Smooth muscle cell (in vitro differentiated cells): ENCODE results near the gene MYH9. TPM values are rescaled to one million over a fixed set of nuclear protein-coding genes. Genes with fewer than 3 reads are reported as not detected.

ENCODE experiments used
- DNase-seq: peaks from one replicate; lab custom pipeline; 2025; ENCODE audit not compliant: unreplicated experiment; lab: John Stamatoyannopoulos, UW
- H2AFZ ChIP-seq: fragments of 200-600 bp; sonication (generic); 2 replicates; pipeline ENCODE4 v1.6.0; 2016; ENCODE audit warnings: antibody characterized with exemption, low read depth, mild to moderate bottlenecking
- H3F3A ChIP-seq: fragments of 200-600 bp; sonication (generic); 2 replicates; pipeline ENCODE4 v1.6.0; 2017; ENCODE audit warnings: antibody characterized with exemption, low read depth
- H3K27ac ChIP-seq: fragments of 200-600 bp; sonication (generic); 2 replicates; pipeline ENCODE4 v1.5.1; 2016; ENCODE audit warnings: low read depth, mild to moderate bottlenecking
- H3K27me3 ChIP-seq: fragments of 200-600 bp; sonication (generic); 2 replicates; pipeline ENCODE4 v1.6.1; 2016; ENCODE audit warnings: low read depth, mild to moderate bottlenecking
- H3K36me3 ChIP-seq: fragments of 200-600 bp; sonication (generic); 2 replicates; pipeline ENCODE4 v1.5.1; 2016; ENCODE audit warnings: low read depth
- H3K4me1 ChIP-seq: fragments of 200-600 bp; sonication (generic); 2 replicates; pipeline ENCODE4 v1.5.1; 2016; ENCODE audit warnings: low read depth
- H3K4me2 ChIP-seq: fragments of 200-600 bp; sonication (generic); 2 replicates; pipeline ENCODE4 v1.6.0; 2016; ENCODE audit warnings: mild to moderate bottlenecking
- H3K4me3 ChIP-seq: fragments of 200-600 bp; sonication (generic); 2 replicates; pipeline ENCODE4 v1.5.1; 2016; ENCODE audit warnings: mild to moderate bottlenecking
- H3K79me2 ChIP-seq: fragments of 200-600 bp; sonication (generic); 2 replicates; pipeline ENCODE4 v1.6.0; 2016; ENCODE audit warnings: low read depth, mild to moderate bottlenecking
- H3K9ac ChIP-seq: fragments of 200-600 bp; sonication (generic); 2 replicates; pipeline ENCODE4 v1.6.0; 2016; ENCODE audit warnings: low read depth
- H3K9me3 ChIP-seq: fragments of 200-600 bp; sonication (generic); replicated peaks from 2 replicates; pipeline ENCODE4 v1.5.1; 2016; ENCODE audit warnings: low read depth
- H4K20me1 ChIP-seq: fragments of 200-600 bp; sonication (generic); 2 replicates; pipeline ENCODE4 v1.6.0; 2016; ENCODE audit warnings: low read depth
- WGBS: methylation state at CpG from one replicate; pipeline ENCODE4 v1.1.7; 2016; ENCODE audit warnings: low lambda C conversion rate; 5-methylcytosine and 5-hydroxymethylcytosine counted together
- polyA plus RNA-seq: library from polyadenylated mRNA; unstranded; fragments of >200 nt; fragmentation: Nextera tagmentation; extraction: Ambion mirVana; gene quantifications from 2 replicates; pipeline ENCODE4 v1.2.1, GENCODE V29; 2016
- total RNA-seq: library from RNA; depleted of rRNA; stranded (reverse); fragments of >200 nt; gene quantifications from 2 replicates; pipeline ENCODE4 v1.2.3, GENCODE V29; 2014
- TF ChIP-seq, protein P1 (sequence below): fragments of 200-600 bp; sonication (generic); IDR thresholded peaks from 2 replicates; pipeline ENCODE4 v1.5.1; 2017; ENCODE audit warnings: borderline replicate concordance, mild to moderate bottlenecking, antibody characterized with exemption; ENCODE audit not compliant: insufficient read depth, poor library complexity, severe bottlenecking

Gene MYH9
- total and polyA plus RNA-seq, 2 experiments from 2014 or later: 350 to 361 TPM

DNA sequence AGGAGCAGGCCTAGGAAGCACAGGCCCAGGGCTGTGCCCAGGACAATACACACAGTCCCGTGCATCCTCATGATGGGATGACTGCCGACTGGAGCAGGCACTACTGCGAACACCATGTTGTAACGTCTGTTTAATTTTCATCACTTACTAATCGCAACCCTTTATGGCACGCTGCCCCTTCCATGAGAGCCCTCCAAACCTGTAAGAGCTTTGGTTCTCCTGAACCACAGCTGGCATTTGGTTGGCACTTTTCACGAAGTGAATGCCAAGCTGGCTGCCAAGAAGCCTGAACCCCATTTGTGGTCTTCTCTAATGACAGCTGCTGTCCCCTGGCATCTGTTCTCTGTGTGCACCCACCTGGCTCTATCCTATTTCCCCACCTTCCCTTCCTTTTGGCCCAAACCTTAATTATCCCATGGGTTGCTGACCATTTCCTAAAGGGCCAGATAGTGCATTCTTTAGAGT lies 98.3 kb downstream of the MYH9 start:
- TF ChIP-seq, protein P1, sequence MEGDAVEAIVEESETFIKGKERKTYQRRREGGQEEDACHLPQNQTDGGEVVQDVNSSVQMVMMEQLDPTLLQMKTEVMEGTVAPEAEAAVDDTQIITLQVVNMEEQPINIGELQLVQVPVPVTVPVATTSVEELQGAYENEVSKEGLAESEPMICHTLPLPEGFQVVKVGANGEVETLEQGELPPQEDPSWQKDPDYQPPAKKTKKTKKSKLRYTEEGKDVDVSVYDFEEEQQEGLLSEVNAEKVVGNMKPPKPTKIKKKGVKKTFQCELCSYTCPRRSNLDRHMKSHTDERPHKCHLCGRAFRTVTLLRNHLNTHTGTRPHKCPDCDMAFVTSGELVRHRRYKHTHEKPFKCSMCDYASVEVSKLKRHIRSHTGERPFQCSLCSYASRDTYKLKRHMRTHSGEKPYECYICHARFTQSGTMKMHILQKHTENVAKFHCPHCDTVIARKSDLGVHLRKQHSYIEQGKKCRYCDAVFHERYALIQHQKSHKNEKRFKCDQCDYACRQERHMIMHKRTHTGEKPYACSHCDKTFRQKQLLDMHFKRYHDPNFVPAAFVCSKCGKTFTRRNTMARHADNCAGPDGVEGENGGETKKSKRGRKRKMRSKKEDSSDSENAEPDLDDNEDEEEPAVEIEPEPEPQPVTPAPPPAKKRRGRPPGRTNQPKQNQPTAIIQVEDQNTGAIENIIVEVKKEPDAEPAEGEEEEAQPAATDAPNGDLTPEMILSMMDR: no peak
- peaks cover 73% of the 10 kb centered on the region for H3F3A ChIP-seq
- H3K27me3 ChIP-seq: no peaks in the 10 kb centered on the region
- peaks cover 85% of the 10 kb centered on the region for H4K20me1 ChIP-seq
- H2AFZ ChIP-seq: no peak overlapping the region
- WGBS: 94% methylated on average over 7 of the region's 7 CpGs
- H3K4me3 ChIP-seq: no peak overlapping the region
- no peak overlapping the region for H3K9ac ChIP-seq
- no peak for DNase-seq
- H3K9me3 ChIP-seq: no peaks in the 10 kb centered on the region
- H3K36me3 ChIP-seq: peaks cover 42% of the 10 kb centered on the region
- H3K4me2 ChIP-seq: no peak overlapping the region
- H3K4me1 ChIP-seq: no peaks in the 10 kb centered on the region
- no peak overlapping the region for H3K27ac ChIP-seq
- peaks cover 27% of the 10 kb centered on the region for H3K79me2 ChIP-seq

DNA sequence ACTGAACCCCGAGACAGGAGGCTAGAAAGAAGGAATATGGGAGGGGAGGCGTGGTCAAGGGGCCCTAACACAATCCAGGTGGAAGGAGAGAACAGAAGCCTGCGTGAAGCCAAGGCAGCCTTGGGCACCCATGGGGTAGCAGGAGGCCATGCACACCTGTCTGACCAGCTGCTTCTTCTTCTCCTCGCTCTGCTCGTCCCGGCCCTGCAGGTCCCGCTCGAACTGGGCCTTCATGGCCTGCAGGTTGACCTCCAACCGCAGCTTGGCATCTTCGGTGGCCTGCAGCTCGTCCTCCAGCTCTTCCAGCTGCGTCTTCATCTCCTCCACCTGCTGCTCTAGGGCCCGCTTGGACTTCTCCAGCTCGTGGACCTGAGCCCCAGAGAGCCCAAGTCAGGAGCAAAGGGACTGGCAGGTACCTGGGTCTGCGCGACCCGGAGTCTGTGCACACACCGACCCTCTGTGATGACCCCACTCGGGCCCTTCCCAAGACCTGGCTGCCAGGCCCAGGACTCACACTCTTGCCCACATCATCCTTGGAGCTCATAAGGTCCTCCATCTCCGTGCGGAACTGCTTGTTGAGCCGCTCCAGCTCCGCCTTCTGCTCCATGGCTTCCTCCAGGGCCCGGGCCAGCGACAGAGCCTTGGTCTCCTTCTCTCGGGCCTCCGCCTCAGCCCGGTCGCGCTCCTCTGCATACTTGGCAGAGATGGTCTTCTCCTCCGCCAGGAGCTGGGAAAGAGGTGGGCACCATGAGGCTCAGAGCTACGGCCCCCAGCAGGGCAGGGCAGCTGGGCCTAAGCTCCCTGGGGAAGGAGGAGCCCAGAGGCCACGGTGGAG lies 99.0 kb downstream of the MYH9 start:
- Histone ChIP-seq H3K9ac (no peak overlapping the region), H3K27ac (no peak overlapping the region), H3K4me2 (no peak overlapping the region), H3K36me3 (peaks cover 43% of the 10 kb centered on the region), H3K27me3 (no peaks in the 10 kb centered on the region), H4K20me1 (peaks cover 85% of the 10 kb centered on the region), H3K9me3 (no peaks in the 10 kb centered on the region), H3F3A (peaks cover 74% of the 10 kb centered on the region), H2AFZ (no peak overlapping the region), H3K4me3 (no peak overlapping the region), H3K79me2 (peaks cover 26% of the 10 kb centered on the region), H3K4me1 (no peaks in the 10 kb centered on the region)
- 97% methylated on average over 33 of the region's 33 CpGs for WGBS
- DNase-seq: no peak
- TF ChIP-seq, protein P1: no peak

GRCh38 chr22:36287881-36288515 lies 99.8 kb downstream of the MYH9 start:
- no peak overlapping the region for H3K9ac ChIP-seq
- peaks cover 73% of the 10 kb centered on the region for H3F3A ChIP-seq
- TF ChIP-seq, protein P1: no peak
- H3K4me3 ChIP-seq: no peak overlapping the region
- no peak overlapping the region for H3K4me2 ChIP-seq
- peaks cover 39% of the 10 kb centered on the region for H3K36me3 ChIP-seq
- H2AFZ ChIP-seq: no peak overlapping the region
- peaks cover 85% of the 10 kb centered on the region for H4K20me1 ChIP-seq
- no peaks in the 10 kb centered on the region for H3K4me1 ChIP-seq
- H3K27me3 ChIP-seq: no peaks in the 10 kb centered on the region
- no peak overlapping the region for H3K27ac ChIP-seq
- DNase-seq: no peak
- H3K79me2 ChIP-seq: peaks cover 21% of the 10 kb centered on the region
- H3K9me3 ChIP-seq: no peaks in the 10 kb centered on the region
- WGBS: over 99% methylated on average over 11 of the region's 20 CpGs
